SK-N-SH (cell line): ENCODE data around the gene MATN1. TPM values are rescaled to one million over a fixed set of nuclear protein-coding genes. Genes with fewer than 3 reads are reported as not detected.

Source experiments
- CTCF ChIA-PET: fragments of 300-600, 350-600 bp; formaldehyde crosslinking; extraction: SDS; loops from one replicate; lab custom pipeline; 2021; lab: Yijun Ruan, JAX
- POLR2A ChIA-PET: fragments of 350-600 bp; sonication (Branson Sonifier 250); formaldehyde crosslinking; extraction: SDS; loops from one replicate; lab custom pipeline; 2020; ENCODE audit warnings: antibody characterized with exemption, inconsistent platforms; lab: Yijun Ruan, JAX
- DNase-seq: peaks from one replicate; pipeline ENCODE4 v3.0.0; 2012
- H2AFZ ChIP-seq: fragments of 200-600 bp; sonication (generic); 2 replicates; pipeline ENCODE4 v1.8.1; 2016; ENCODE audit warnings: antibody characterized with exemption, mild to moderate bottlenecking, low read depth
- H3F3A ChIP-seq: fragments of 200-600 bp; sonication (generic); replicated peaks from 2 replicates; pipeline ENCODE3; 2016; ENCODE audit warnings: antibody characterized with exemption, mild to moderate bottlenecking; ENCODE audit not compliant: insufficient read depth
- H3K27ac ChIP-seq, 2 experiments: fragments of 200-500 bp in 1 of 2; fragments of 200-600 bp in 1 of 2; sonication (Bioruptor generic) in 1 of 2; sonication (generic), shearing (Covaris generic) in 1 of 2; 2 replicates each; pipeline versions ENCODE4 v1.5.1 to v1.6.1; 2014 to 2016; ENCODE audit warnings: low read depth in 2 of 2, inconsistent platforms in 1 of 2, low read length in 1 of 2, mild to moderate bottlenecking in 1 of 2, mixed read lengths in 1 of 2
- H3K27me3 ChIP-seq: fragments of 200-600 bp; sonication (generic), shearing (Covaris generic); 2 replicates; pipeline ENCODE4 v1.6.1; 2016; ENCODE audit warnings: mixed run types; ENCODE audit not compliant: insufficient read depth
- H3K36me3 ChIP-seq, 2 experiments: fragments of 200-500 bp in 1 of 2; fragments of 200-600 bp in 1 of 2; sonication (Bioruptor generic) in 1 of 2; sonication (generic) in 1 of 2; replicated peaks in 1 of 2; 2 replicates each; pipeline versions ENCODE3 to v1.5.1; 2014 to 2016; ENCODE audit warnings: low read length in 1 of 2, mild to moderate bottlenecking in 1 of 2; ENCODE audit not compliant: insufficient read depth in 2 of 2, control insufficient read depth in 1 of 2
- H3K4me1 ChIP-seq, 2 experiments: fragments of 200-500 bp in 1 of 2; fragments of 200-600 bp in 1 of 2; sonication (Bioruptor generic) in 1 of 2; sonication (generic), shearing (Covaris generic) in 1 of 2; 2 replicates each; pipeline versions ENCODE4 v1.5.1 to v1.6.1; 2014 to 2016; ENCODE audit warnings: low read depth in 1 of 2, low read length in 1 of 2, mixed run types in 1 of 2; ENCODE audit not compliant: insufficient read depth in 2 of 2, control insufficient read depth in 1 of 2
- H3K4me2 ChIP-seq: fragments of 200-600 bp; sonication (generic), shearing (Covaris generic); 2 replicates; pipeline ENCODE4 v1.6.1; 2017; ENCODE audit warnings: mixed run types
- H3K4me3 ChIP-seq, 2 experiments: fragments of 200-500 bp in 1 of 2; fragments of 200-600 bp in 1 of 2; sonication (Bioruptor generic) in 1 of 2; sonication (generic), shearing (Covaris generic) in 1 of 2; 2 replicates each; pipeline versions ENCODE4 v1.5.1 to v1.8.1; 2014 to 2016; ENCODE audit warnings: low read depth in 2 of 2, inconsistent platforms in 1 of 2, low read length in 1 of 2, mild to moderate bottlenecking in 1 of 2, mixed read lengths in 1 of 2, moderate library complexity in 1 of 2
- H3K79me2 ChIP-seq: fragments of 200-600 bp; sonication (generic); 2 replicates; pipeline ENCODE4 v1.8.1; 2017; ENCODE audit warnings: mild to moderate bottlenecking; ENCODE audit not compliant: insufficient read depth
- H3K9ac ChIP-seq: fragments of 200-600 bp; sonication (generic); 2 replicates; pipeline ENCODE4 v1.6.1; 2017; ENCODE audit warnings: mixed run types
- H3K9me2 ChIP-seq: fragments of 200-600 bp; sonication (generic); 2 replicates; pipeline ENCODE4 v1.6.1; 2017; ENCODE audit warnings: mixed run types
- H3K9me3 ChIP-seq: fragments of 200-600 bp; sonication (generic); 2 replicates; pipeline ENCODE4 v1.6.1; 2017; ENCODE audit warnings: mixed run types, mild to moderate bottlenecking, moderate library complexity
- H4K20me1 ChIP-seq: fragments of 200-600 bp; sonication (generic); 2 replicates; pipeline ENCODE4 v1.6.1; 2017; ENCODE audit warnings: mild to moderate bottlenecking, mixed run types; ENCODE audit not compliant: insufficient read depth
- CHD2 ChIP-seq: fragments of 150-350 bp; IDR thresholded peaks from 2 replicates; pipeline ENCODE4 v1.6.1; 2018; ENCODE audit warnings: low read length; ENCODE audit not compliant: partially characterized antibody
- CTCF ChIP-seq: fragments of 200-600 bp; sonication (generic); IDR thresholded peaks from 2 replicates; pipeline ENCODE4 v1.6.1; 2017; ENCODE audit warnings: antibody characterized with exemption, mild to moderate bottlenecking, moderate library complexity
- EZH2phosphoT487 ChIP-seq: fragments of 200-600 bp; sonication (generic); IDR thresholded peaks from 2 replicates; pipeline ENCODE4 v1.6.1; 2017; ENCODE audit warnings: low read depth, mixed run types, mild to moderate bottlenecking, antibody characterized with exemption, moderate library complexity, borderline replicate concordance
- FOSL2 ChIP-seq: IDR thresholded peaks from 2 replicates; pipeline ENCODE4 v1.4.0; 2012; ENCODE audit warnings: low read depth, mild to moderate bottlenecking, moderate library complexity, borderline replicate concordance
- FOXJ3 ChIP-seq: sonication (generic); formaldehyde crosslinking; IDR thresholded peaks from 2 replicates; pipeline ENCODE4 v1.5.1; 2020; ENCODE audit warnings: mild to moderate bottlenecking, missing genetic modification reagents
- FOXM1 ChIP-seq: IDR thresholded peaks from 2 replicates; pipeline ENCODE4 v1.4.0; 2012; ENCODE audit warnings: low read depth, mild to moderate bottlenecking
- GATA2 ChIP-seq: sonication (generic); formaldehyde crosslinking; IDR thresholded peaks from 2 replicates; pipeline ENCODE4 v1.5.0; 2020; ENCODE audit warnings: mild to moderate bottlenecking, missing genetic modification reagents
- MAX ChIP-seq: IDR thresholded peaks from 2 replicates; pipeline ENCODE4 v1.4.0; 2012; ENCODE audit warnings: low read depth
- MXI1 ChIP-seq: IDR thresholded peaks from 2 replicates; pipeline ENCODE4 v1.6.1; 2012; ENCODE audit warnings: mild to moderate bottlenecking, low read depth, low read length, improper control_type of control experiment
- NFIC ChIP-seq: IDR thresholded peaks from 2 replicates; pipeline ENCODE4 v1.4.0; 2012; ENCODE audit warnings: borderline replicate concordance
- NRF1 ChIP-seq: IDR thresholded peaks from 2 replicates; pipeline ENCODE4 v1.6.1; 2012; ENCODE audit warnings: low read depth, mild to moderate bottlenecking, low read length
- RFX5 ChIP-seq: IDR thresholded peaks from 2 replicates; pipeline ENCODE4 v1.6.1; 2012; ENCODE audit warnings: mild to moderate bottlenecking, improper control_type of control experiment, low read length
- SMC3 ChIP-seq: IDR thresholded peaks from 2 replicates; pipeline ENCODE4 v1.6.1; 2012; ENCODE audit warnings: low read depth, low read length, improper control_type of control experiment
- TCF12 ChIP-seq: IDR thresholded peaks from 2 replicates; pipeline ENCODE4 v1.4.0; 2012
- ZBTB33 ChIP-seq: IDR thresholded peaks from 2 replicates; pipeline ENCODE4 v1.4.0; 2012; ENCODE audit warnings: low read depth, borderline replicate concordance
- WGBS: methylation state at CpG from one replicate; pipeline ENCODE4 v1.1.6; 2017; ENCODE audit warnings: low lambda C conversion rate; 5-methylcytosine and 5-hydroxymethylcytosine counted together
- polyA plus RNA-seq, 3 experiments: library from polyadenylated mRNA; depleted of rRNA; stranded (reverse); fragments of >200 nt; gene quantifications; 2 replicates each; pipeline ENCODE4 v1.2.3, GENCODE V29; 2012
- TF ChIP-seq, protein P1 (sequence below): IDR thresholded peaks from 2 replicates; pipeline ENCODE4 v1.4.0; 2012; ENCODE audit warnings: low read depth, borderline replicate concordance

The MATN1 gene
- polyA plus RNA-seq, 1 of the 3 experiments (the other 2 are of a cell fraction) = 0.23 TPM

GRCh38 chr1:30715886-30716285 is 7.5 kb downstream of the MATN1 start:
- 71% methylated on average over 4 of the region's 11 CpGs for WGBS
- Histone ChIP-seq H3K4me2 (no peak overlapping the region), H3K9ac (no peak overlapping the region), H3K9me2 (no peaks in the 10 kb centered on the region), H2AFZ (no peak overlapping the region), H3K27ac (no peak overlapping the region), H3K79me2 (no peaks in the 10 kb centered on the region), H3K36me3 (no peaks in the 10 kb centered on the region), H3F3A (peaks cover 6% of the 10 kb centered on the region), H3K4me1 (peaks cover 3 to 15% of the 10 kb centered on the region in 2 experiments; a peak in 3 of 4 replicates), H3K27me3 (no peaks in the 10 kb centered on the region; the same call in 1 of the 2 replicates), H3K4me3 (no peak overlapping the region), H3K9me3 (no peaks in the 10 kb centered on the region), H4K20me1 (0 out of 2 replicates have a peak, but pooled peaks cover 7% of the 10 kb centered on the region)
- no peak for TF ChIP-seq GATA2 (CRISPR knock-in tag)
- CTCF ChIA-PET = interaction anchor here (0.5 to 1.4 kb wide), 2 partner anchors 64 to 885 kb away, joined by 3 to 4 read pairs; no protein-coding TSS in a partner anchor
- no peak for DNase-seq
- POLR2A ChIA-PET = no interaction called here

GRCh38 chr1:30715216-30715615 is 8.2 kb downstream of the MATN1 start:
- no peak overlapping the region for H2AFZ ChIP-seq
- H3K4me1 ChIP-seq = peaks cover 3 to 20% of the 10 kb centered on the region in 2 experiments; a peak in 3 of 4 replicates
- no peak overlapping the region; a peak in 1 of 4 replicates for H3K4me3 ChIP-seq
- 79% methylated on average over 2 of the region's 2 CpGs for WGBS
- H3F3A ChIP-seq = peaks cover 6% of the 10 kb centered on the region
- no peak for DNase-seq
- H3K4me2 ChIP-seq = no peak overlapping the region
- no peak overlapping the region for H3K9ac ChIP-seq
- H3K27ac ChIP-seq = no peak overlapping the region
- no peaks in the 10 kb centered on the region for H3K36me3 ChIP-seq
- H3K79me2 ChIP-seq = no peaks in the 10 kb centered on the region
- ChIA-PET CTCF (interaction anchor here (1.0 to 1.5 kb wide), 4 partner anchors 65 to 362 kb away, joined by 3 to 4 read pairs (median 4); no protein-coding TSS in a partner anchor), POLR2A (no interaction called here)
- 0 out of 2 replicates have a peak, but pooled peaks cover 7% of the 10 kb centered on the region for H4K20me1 ChIP-seq
- H3K27me3 ChIP-seq = no peaks in the 10 kb centered on the region; the same call in 1 of the 2 replicates
- H3K9me2 ChIP-seq = no peaks in the 10 kb centered on the region
- no peaks in the 10 kb centered on the region for H3K9me3 ChIP-seq
- peak; percentile 47 for TF ChIP-seq CTCF
- TF ChIP-seq NFIC = no peak
- no peak for TF ChIP-seq SMC3
- no peak for TF ChIP-seq CHD2
- no peak for TF ChIP-seq FOSL2
- no peak for TF ChIP-seq FOXJ3

GRCh38 chr1:30714536-30715090 is 8.8 kb downstream of the MATN1 start:
- no peak overlapping the region for H3K9ac ChIP-seq
- TF ChIP-seq TCF12 = no peak
- TF ChIP-seq FOXM1 = no peak
- TF ChIP-seq NRF1 = no peak
- TF ChIP-seq ZBTB33 = no peak
- no peak for TF ChIP-seq RFX5
- TF ChIP-seq MXI1 = no peak
- no peak for TF ChIP-seq MAX
- TF ChIP-seq SMC3 = no peak
- TF ChIP-seq EZH2phosphoT487 = no peak
- TF ChIP-seq, protein P1, sequence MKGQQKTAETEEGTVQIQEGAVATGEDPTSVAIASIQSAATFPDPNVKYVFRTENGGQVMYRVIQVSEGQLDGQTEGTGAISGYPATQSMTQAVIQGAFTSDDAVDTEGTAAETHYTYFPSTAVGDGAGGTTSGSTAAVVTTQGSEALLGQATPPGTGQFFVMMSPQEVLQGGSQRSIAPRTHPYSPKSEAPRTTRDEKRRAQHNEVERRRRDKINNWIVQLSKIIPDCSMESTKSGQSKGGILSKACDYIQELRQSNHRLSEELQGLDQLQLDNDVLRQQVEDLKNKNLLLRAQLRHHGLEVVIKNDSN = no peak
- POLR2A ChIA-PET = no interaction called here
- H3K4me3 ChIP-seq = no peak overlapping the region
- no peaks in the 10 kb centered on the region for H3K9me3 ChIP-seq
- no peaks in the 10 kb centered on the region for H3K36me3 ChIP-seq
- H3K9me2 ChIP-seq = no peaks in the 10 kb centered on the region
- H3K4me2 ChIP-seq = no peak overlapping the region
- H4K20me1 ChIP-seq = 0 out of 2 replicates have a peak, but pooled peaks cover 1% of the 10 kb centered on the region
- no peaks in the 10 kb centered on the region; the same call in 1 of the 2 replicates for H3K27me3 ChIP-seq
- no peak overlapping the region for H2AFZ ChIP-seq
- WGBS = 89% methylated on average over 8 of the region's 8 CpGs
- H3K4me1 ChIP-seq = peaks cover 3 to 19% of the 10 kb centered on the region in 2 experiments; a peak in 3 of 4 replicates
- no peaks in the 10 kb centered on the region for H3K79me2 ChIP-seq
- peaks cover 6% of the 10 kb centered on the region for H3F3A ChIP-seq
- no peak overlapping the region for H3K27ac ChIP-seq
- CTCF ChIA-PET = interaction anchor here (1.0 to 1.5 kb wide), 4 partner anchors 65 to 361 kb away, joined by 3 to 4 read pairs (median 4); no protein-coding TSS in a partner anchor
- DNase-seq = no peak
